Activated CD8-positive, alpha-beta memory T cell treated with anti-CD3 and anti-CD28 coated beads for 48 hours (primary cell): ENCODE measurements around the gene PPP3R1.

Source experiments
- DNase-seq, 3 experiments: peaks; one replicate each; pipeline ENCODE4 v3.0.0-alpha.2; 2020; ENCODE audit warnings: low read depth in 2 of 3, low spot score in 2 of 3

Gene PPP3R1, protein sequence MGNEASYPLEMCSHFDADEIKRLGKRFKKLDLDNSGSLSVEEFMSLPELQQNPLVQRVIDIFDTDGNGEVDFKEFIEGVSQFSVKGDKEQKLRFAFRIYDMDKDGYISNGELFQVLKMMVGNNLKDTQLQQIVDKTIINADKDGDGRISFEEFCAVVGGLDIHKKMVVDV

DNA sequence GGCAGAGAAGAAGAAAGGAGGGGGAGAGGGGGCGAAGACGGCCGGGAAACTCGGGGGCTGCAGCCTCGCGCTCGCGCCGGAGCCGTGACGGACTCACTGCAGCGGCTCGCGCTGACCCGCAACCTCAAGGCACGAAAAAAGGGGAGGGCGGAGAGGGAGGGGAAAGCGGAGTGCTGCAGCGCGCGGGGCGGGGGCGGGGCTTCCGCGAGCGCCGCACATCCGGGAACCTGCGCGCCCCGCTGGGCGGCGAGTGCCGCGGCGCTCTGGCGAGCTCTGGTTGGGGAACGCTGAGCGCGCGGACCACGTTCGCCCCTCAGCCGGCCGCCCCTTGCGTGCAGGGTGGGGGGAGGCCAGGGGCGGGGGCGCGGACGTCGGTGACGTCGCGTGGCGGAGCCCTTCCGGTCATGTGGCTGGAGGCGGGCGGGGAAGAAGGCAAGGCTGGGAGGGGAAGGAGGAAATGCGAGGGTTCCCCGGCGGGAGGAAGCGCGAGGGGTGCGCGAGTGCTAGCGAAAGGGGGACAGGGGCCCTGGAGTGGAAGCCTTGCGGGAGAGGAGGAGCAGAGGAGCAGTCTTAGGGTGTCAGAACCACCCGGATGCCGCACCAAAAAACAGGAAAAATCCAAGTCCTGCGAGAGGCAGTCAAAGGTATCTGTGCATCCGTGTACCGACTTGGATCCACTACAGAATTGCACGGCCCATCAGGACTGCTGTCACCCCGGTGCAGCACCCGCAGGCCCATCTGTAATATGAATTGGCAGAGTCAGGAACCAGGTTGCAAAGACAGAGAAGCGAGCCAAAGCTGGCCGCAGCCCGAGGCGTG, at the start of gene PPP3R1:
PPP3R1 (minus strand) TSS at position 133 of the 819 bp plus-strand sequence. CDS start 405 bp downstream, outside the sequence.
- DNase-seq: peak; percentile 74 to 94 (median 88)

DNA sequence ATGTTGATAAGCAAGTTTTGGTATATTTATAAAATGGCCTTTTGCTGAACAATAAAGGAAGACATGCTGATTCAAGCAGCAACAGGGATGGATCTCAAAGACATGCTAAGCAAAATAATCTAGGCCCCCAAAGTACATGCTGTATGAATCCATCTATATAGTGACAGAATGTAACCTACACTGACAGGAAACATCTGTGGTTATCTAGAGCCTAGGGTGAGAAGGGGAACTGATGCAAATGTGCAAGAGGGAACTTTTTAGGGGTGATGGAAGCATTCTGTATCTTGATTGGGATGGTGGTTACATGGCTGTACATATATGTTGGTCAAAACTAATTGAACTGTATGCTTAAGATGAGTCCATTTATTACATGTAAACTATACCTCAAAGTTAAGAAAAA, 43.2 kb upstream of the PPP3R1 start:
- DNase-seq: no peak

DNA sequence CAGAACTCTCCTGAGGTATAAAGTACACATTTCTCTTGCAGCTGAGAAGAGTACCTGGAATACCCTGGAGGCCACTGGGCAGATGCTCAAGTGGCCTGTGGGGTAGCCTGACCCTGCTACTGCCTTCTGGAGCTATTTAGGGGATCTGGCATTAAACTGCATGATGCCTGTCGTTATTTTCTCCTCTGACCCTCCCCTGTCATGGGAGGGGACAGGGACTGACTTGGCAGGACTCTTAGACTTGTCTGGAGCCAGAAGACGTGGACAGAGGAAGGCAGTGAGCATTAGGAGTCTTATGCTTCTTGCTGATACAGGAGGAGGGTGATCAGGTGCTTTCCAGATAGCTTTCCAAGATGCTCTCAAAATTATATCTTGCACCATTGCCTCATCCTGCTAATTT, 42.6 kb upstream of the PPP3R1 start:
- no peak for DNase-seq

DNA sequence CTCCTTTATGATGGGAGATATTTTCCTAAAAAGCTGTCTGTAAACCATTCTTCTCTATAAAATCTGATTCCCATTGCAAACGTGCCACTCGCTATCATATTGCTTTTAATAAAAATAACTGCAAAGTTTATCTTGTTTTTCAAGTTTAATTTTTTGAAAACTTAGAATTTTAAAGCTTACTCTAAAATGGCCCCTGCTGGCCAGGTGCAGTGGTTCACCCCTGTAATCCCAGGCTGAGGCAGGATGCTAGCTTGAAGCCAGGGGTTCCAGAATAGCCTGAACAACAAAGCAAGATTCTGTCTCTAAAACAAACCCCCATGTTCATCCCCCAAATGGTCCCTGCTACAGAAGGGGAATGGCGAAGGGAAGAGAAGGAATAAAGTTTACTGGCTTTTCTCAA, 41.9 kb upstream of the PPP3R1 start:
- DNase-seq: no peak

DNA sequence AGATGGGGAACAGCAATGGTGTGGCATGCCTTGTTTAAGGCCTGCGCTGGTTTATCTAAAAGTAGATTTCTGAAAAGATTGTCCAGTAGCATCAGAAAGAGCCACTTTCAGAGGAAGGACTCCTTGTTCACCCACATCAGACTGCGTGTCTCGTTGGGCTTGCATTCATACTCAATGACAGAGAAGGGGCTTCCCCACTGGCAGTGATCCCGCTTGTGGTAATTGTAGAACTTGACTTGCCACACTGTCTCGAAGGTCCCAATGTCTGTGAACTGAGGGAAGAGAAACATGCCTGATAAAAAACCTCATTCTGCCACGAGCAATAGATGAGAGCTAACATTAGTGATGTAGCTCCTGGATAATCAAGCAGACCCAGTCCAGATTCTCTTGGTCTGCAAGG, 41.4 kb upstream of the PPP3R1 start:
- DNase-seq: no peak

DNA sequence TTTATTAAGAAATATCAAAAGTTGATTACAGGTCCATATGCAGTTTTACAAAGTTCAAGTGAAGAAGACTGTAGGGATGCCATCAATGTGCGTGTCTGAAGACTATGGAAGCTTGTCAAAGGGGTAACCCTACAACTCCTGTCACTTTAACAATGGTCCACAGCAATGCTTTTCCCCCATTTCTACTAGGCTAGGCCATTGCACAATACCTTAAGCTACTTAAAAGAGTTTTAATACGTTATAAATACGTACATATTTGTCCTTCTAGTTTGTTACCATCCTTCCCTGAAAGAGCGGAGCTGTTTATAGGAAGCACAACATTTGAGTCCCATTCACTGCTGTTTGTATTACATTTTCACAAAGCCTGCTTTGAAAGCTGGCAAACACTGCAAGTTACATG, 40.7 kb upstream of the PPP3R1 start:
- DNase-seq: no peak

DNA sequence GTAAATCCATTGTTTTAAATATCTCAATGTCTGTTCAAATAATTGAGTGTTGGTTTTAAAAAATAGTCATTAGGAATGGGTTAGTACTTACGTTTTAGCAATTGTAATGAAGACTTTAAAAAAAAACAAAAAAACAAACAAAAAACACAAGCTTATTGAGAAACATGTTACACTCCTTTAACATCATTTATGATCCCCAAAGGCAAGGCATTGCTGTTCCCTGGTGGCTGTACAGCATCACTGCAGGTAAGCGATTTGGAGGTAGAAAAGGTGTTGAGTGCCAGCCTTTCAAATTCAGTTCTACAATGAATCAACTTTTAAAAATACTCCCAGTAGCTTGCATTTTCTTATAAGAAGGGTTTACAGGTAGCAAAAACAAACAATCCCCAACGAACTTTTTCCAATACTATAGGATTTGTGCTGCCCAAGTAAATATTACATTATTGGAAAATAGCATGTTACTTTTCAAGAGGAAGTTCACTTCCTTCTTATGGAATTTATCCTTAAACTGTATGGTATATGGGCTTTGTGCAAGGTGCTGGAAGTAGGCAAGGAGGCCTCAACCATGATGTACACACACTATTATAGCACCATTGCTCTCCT, 39.9 kb upstream of the PPP3R1 start:
- DNase-seq: no peak

DNA sequence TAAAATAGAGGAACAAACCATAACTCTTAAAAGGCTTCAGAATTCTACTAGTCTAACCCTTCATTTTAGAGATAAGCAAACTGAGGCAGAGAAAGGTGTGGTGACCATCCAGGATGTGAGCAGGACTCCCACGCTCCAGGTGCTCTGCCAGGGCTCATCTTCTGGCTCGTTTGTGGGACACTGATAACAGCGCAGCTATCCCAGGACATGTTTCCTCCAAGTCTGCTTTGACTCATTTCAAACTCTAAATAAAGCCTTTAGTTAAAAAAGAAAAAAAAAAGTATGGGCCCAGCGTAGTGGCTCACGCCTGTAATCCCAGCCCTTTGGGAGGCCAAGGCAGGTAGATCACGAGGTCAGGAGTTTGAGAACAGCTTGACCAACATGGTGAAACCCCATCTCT, 39.0 kb upstream of the PPP3R1 start:
- no peak for DNase-seq

DNA sequence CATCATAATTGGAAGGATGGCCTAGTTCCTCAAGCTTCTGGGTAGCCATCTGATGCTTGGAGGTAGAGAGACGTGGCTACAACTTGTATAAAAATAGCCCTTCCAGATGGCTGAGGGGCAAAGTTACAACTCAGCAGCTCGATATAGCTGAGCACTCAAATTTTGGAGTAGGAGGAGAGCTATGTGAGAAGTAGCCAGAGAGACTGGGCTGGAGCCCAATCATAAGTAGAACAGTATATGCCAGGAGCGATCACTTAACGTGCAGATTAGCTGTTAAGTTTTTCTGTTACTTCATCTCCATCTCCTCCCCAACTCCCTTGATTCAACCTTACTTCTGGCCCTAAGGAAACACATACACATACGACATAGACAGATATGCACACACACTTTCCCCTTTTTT, 38.6 kb upstream of the PPP3R1 start:
- DNase-seq: no peak

DNA sequence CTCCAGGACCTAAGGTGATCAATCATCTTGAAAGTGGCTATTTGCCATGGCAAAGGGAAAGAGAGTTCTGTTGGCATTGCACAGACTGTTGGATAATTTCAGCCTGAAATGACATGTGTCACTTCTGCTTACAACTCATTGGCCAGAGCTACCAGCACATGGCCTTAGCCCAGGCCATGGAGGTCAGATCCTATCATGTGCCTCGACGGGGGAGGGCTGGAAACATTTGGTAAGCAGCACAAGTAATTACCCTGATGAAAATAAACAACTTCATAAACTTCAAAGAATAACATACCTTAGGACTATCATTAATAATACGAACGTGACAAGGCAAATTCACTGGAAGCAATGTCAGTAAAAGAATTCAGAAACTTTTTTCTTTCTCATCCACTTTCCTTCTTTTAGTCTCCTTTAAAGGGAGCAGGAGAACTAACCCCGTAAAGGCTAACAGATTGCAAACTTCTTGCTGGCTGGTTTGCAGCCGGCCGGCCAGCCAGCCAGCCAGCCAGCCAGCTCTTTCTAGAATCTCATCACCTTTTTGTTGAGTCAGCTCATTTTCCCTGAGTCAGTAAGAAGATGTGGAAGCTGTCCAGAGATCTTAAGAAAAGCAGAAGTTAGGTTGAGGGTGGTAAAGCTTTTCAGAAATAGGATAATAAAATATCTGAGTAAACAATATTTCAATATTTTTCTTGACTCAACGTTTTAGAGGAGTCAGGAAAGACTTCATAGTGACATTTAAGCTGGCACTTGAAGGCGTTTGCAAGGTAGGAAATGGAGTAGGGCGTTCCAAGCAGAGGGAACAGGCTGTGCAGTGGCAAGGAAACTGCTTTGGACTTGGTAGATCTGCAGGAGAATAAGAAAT, 35.5 kb upstream of the PPP3R1 start:
- no peak for DNase-seq

DNA sequence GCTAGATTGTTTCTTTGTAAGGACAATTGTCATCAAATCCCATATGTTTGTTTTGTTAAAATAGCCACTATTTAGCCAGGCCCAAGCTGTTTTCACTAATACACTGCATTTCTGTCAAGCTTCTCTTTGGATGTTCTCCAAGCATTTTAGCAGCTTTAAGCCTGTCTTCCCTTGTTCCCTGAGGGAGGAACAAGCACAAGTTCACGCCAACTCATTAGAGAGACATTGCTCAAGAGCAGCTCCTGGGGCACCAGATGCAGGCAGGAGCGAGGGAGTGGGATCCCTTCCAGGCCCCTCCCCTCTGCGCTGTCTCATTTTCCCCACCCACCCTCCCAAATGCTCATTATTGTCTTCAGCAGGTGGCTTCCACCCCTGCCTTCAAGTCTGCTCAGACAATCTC, 32.6 kb upstream of the PPP3R1 start:
- no peak for DNase-seq

DNA sequence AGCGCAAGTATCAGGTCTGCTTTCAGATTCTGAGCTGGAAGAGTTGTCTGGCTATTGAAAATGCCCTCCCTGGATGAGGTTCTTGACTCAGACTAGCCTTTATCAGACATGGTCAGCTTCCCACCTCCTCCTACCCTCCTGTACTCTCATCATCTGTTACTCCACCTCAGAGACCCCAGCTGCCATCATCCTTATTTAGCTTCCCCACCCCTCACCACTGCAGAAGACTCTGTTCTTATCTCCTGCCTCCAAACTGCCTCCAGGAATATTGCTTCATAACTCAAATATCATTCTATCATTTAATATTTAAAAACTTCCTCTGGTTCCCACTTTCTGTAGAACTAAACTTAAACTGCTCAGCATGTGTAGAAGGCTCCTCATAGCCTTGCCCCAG, 31.1 kb upstream of the PPP3R1 start:
- DNase-seq: no peak

DNA sequence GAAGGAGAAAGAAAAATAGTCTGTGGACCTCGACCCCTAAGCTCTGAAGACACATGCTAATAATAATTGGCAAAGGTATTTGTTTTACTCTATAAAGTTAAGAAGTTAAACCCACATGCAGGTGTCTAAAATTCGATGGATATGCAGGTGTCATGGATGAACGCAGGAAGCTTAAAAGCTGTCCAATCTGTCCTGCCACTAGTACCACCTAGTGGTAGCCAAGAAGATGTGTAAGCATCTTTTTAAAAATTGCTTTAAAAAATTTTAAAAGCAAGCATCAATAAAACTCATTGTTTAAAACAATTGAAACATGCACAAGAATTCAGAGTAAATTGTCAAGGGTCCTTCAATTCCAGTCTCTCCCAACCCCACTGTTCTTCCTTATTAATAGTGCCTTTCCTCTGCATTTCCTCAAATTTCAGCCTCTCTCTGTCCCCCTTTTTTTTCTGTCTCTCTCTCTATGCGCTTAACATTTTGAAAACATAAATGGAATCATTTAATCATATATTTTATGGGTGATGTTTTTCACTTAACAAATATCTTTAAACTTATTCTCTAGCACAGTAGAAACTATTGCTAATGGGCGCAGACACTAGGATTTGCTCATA, 30.6 kb upstream of the PPP3R1 start:
- DNase-seq: no peak

DNA sequence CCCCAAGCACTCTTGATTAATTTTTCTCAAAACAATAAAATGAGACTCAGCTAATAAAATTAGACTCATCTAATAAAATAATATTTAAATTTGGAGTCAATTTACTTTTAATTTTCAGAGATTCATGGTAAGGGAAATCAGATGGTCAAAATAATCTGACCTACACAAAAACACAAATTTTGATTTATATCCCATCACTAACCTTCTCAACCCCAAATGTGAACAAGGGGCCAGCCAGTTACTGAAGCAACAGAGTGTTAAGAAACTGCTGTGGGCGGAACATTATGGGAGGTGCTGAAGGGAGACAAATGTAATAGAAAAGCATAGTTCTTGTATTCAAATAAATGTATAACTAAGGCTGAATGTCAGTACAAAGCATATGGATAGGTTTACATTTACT, 28.5 kb upstream of the PPP3R1 start:
- DNase-seq: no peak

DNA sequence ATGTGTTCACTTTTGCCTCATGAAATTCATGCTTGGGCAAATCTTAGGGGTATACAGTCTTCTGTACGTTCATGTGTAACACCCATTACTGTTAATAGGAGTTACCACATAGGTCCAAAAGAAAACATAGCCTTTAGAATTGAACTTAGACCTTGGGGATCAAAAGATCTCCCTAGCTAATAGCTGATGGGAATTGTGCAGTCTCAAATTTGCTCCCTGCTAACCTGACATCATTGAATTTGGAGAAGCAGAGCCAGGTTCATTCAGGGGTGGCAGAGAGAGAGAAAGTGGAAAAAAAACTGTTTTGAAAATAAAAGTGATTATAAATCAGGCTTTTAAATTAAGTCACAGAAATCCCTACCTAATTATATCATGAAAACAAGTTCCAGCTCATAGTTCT, 28.0 kb upstream of the PPP3R1 start:
- no peak for DNase-seq

DNA sequence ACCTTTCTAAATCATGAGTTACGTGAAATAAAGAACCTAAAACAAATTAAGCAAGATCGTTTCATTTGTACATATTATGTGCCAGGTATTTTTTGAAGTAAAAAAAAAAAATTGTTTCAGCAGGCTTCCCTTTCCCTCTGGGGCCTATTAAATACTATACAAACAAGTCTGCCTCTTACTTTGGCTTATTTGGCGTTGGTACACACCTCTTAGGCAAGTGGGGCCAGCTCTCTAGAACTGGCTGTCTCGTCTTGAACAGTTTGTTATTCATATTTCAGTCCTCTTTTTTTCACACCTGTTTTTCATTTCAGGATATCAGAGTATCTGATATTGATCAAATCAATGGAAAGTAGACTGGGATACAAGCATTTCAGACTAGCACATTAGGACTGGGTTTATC, 27.4 kb upstream of the PPP3R1 start:
- no peak for DNase-seq

DNA sequence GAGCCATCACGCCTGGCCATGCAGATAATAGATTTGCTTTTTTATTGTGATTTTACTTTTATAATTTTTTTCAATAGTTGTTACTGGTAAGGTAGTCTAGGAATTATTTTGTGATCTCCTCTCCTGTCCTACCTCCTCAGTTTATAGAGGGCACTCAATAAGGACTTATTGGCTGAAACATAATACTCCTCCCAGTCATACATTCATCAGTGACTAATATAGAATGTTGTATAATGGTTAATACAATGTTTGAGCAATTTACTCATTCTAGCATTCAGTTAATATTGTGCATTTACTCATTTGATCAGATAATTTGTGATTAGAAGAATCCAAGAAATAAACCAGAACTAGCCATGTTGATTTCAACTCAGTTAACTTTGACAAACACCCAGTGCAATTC, 25.8 kb upstream of the PPP3R1 start:
- DNase-seq: no peak

DNA sequence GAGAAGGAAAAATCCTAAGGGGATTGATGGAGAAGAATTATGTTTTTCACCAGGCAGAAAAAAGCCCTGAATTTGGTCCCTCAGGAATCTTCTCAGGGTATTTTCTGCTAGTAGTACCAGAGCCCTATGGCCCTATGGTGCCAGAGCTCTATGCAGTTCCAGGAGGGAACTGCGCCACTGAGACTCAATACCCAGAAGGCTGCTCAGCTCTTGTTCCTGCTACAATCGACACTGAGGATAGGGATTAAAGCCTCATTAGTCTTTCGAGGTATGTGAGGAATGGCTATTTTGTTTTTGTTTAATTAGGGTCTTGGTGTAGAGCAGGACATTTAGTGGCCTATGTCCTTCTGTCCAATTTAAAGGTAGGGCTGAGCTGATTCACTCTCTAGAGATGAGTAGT, 21.7 kb upstream of the PPP3R1 start:
- DNase-seq: no peak

DNA sequence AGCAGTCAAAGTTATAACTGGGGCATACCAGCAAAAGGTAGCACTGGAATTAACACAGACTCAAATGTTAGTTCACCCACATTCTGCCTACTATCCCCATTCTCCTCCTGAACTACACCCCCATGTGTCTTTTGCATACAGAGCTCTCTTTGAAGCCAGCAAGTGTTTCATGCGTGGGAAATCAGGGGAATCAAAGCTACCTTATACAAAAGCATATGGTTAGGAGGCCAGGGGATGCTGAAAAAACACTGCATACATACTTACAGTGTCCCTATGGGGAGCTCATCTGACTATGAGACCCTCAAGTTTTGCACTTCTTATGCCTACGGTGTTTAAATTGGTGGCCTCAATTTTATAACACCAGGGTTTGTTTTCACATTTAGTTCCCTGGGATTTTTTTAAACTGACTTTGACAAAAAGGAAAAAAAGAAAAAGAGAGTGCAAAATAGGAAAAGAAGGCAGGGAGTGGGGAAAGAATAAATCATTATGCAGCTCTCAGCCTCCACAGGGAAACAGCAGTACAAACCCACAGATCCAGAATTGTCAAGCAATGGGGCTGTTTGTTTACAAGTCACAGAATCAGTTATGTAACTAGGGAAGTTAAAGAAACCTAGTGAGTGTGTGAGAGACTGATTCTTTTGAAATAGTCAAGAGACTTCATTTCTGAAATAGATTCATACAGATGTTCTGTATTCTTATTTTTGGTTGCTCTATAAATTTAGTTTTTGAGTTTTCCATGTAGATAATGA, 20.1 kb upstream of the PPP3R1 start:
- DNase-seq: no peak

DNA sequence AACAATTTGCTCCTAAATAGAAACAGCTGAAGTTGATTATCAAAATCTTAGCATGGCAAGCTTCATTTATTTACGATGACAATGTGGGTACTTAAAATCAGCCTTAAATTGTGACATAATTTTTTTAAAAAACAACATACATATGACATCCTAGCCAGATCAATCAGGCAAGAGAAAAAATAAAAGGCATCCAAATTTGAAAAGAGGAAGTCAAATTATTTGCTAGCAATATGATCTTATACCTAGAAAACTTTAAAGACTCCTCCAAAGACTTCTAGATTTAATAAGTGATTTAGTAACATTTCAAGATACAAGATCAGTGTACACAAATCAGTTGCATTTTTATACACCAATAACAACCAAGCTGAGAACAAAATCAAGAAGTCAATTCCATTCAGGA, 14.3 kb upstream of the PPP3R1 start:
- DNase-seq: no peak

DNA sequence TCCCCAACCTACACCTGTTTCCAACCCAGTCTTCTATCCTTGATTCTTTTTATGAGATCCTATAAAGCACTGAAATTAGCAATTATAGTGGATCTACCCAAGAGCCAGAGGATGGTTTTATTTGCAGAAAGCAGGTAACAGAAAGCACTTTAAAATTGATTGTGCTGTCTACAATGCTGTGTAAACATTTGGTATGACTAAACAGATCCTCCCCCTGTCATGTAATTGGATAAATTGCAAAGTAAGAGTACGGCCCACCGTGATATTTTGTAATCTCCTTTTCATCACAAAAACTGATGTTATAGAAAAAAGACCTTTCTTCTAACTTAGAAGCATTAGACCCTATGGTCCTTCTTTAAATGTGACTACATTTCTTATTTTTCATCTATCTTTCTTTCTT, 11.3 kb upstream of the PPP3R1 start:
- no peak for DNase-seq
